Breast epithelium (tissue), 4 donors: Measurements from ENCODE around the gene GPR21. TPM values are rescaled to one million over a fixed set of nuclear protein-coding genes. Genes with fewer than 3 reads are reported as not detected.

Experiments used
- DNase-seq, 2 donors: peaks; one replicate each; pipeline ENCODE4 v3.0.0-alpha.2; 2019; ENCODE audit warnings: low spot score in 2 of 2
- H3K27ac ChIP-seq, 2 donors: fragments of 200-600 bp; sonication (generic) in 1 of 2; one replicate each; pipeline ENCODE4 v1.5.1; 2016 to 2019; ENCODE audit warnings: mild to moderate bottlenecking in 1 of 2
- H3K27me3 ChIP-seq, 2 donors: fragments of 200-600 bp; sonication (generic) in 1 of 2; one replicate each; pipeline versions ENCODE4 v1.5.1 to v1.6.0; 2017 to 2019; ENCODE audit warnings: control low read depth in 1 of 2, mild to moderate bottlenecking in 1 of 2
- H3K36me3 ChIP-seq: fragments of 200-600 bp; one replicate; pipeline ENCODE4 v1.5.1; 2019
- H3K4me1 ChIP-seq, 2 donors: fragments of 200-600 bp; sonication (generic); one replicate each; pipeline ENCODE4 v1.5.1; 2016 to 2019; ENCODE audit warnings: control low read depth in 1 of 2
- H3K4me3 ChIP-seq, 3 donors: fragments of 200-600 bp; sonication (generic); 1 replicate in 2 of 3; 2 replicates in 1 of 3; pipeline ENCODE4 v1.5.1; 2016 to 2019; ENCODE audit warnings: mild to moderate bottlenecking in 3 of 3, moderate library complexity in 2 of 3
- H3K9me3 ChIP-seq, 2 donors: fragments of 200-600 bp; sonication (generic) in 1 of 2; one replicate each; pipeline ENCODE4 v1.5.1; 2016 to 2019; ENCODE audit warnings: control low read depth in 1 of 2
- POLR2A ChIP-seq: fragments of 450-650 bp; IDR thresholded peaks from one replicate; pipeline ENCODE4 v1.6.1; 2016; ENCODE audit warnings: antibody characterized with exemption, mild to moderate bottlenecking, moderate library complexity
- POLR2AphosphoS5 ChIP-seq, 3 donors: sonication (generic); formaldehyde crosslinking; IDR thresholded peaks; one replicate each; pipeline ENCODE4 v1.6.1; 2017; ENCODE audit warnings: antibody characterized with exemption in 3 of 3
- intact Hi-C: fragments of 100-400 bp; cut with DNase I; formaldehyde crosslinking; loops from one replicate; pipeline ENCODE4 v1.15.1; 2023; ENCODE audit warnings: low total_unique reads
- total RNA-seq, 3 donors: library from RNA; depleted of rRNA; stranded (reverse); fragments of >200 nt; gene quantifications; one replicate each; pipeline ENCODE4 v1.1.0, GENCODE V29; 2016
- TF ChIP-seq, protein P1 (sequence below), 3 donors: fragments of 450-650 bp; IDR thresholded peaks; one replicate each; pipeline ENCODE4 v1.5.1; 2016 to 2017; ENCODE audit warnings: antibody characterized with exemption in 3 of 3, mild to moderate bottlenecking in 3 of 3, moderate library complexity in 3 of 3

Gene GPR21
- total RNA-seq, 3 donors from 2014 or later: 3.3 to 6.7 TPM; not detected in 1

DNA sequence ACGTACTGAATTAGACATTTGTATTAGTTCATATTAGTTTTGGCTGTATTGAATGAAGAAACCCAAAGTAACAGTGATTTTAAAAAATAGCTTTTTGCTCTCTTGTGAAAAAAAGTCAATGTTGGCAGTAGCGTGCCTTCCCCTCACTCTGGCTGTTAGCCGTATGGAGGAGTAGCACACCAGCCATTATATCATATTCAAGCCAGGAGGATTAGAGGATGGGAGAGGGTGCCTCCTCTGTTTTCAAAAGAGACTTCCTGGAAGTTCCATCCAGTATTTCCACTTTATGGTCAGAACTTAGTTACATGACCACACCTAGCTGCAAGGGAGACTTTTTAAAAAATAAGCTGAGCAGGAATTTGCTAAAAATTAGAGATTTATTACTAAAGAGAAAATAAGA lies 41.2 kb downstream of the GPR21 start:
- Histone ChIP-seq H3K36me3 (no peaks in the 10 kb centered on the region), H3K27ac (no peak overlapping the region), H3K27me3 (no peaks in the 10 kb centered on the region), H3K4me3 (no peak overlapping the region), H3K9me3 (no peaks in the 10 kb centered on the region), H3K4me1 (no peaks in the 10 kb centered on the region)
- no peak for DNase-seq
- TF ChIP-seq, protein P1, sequence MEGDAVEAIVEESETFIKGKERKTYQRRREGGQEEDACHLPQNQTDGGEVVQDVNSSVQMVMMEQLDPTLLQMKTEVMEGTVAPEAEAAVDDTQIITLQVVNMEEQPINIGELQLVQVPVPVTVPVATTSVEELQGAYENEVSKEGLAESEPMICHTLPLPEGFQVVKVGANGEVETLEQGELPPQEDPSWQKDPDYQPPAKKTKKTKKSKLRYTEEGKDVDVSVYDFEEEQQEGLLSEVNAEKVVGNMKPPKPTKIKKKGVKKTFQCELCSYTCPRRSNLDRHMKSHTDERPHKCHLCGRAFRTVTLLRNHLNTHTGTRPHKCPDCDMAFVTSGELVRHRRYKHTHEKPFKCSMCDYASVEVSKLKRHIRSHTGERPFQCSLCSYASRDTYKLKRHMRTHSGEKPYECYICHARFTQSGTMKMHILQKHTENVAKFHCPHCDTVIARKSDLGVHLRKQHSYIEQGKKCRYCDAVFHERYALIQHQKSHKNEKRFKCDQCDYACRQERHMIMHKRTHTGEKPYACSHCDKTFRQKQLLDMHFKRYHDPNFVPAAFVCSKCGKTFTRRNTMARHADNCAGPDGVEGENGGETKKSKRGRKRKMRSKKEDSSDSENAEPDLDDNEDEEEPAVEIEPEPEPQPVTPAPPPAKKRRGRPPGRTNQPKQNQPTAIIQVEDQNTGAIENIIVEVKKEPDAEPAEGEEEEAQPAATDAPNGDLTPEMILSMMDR (IDR thresholded peaks at IDR 0.05): no peak
- TF ChIP-seq POLR2A (no peak), POLR2AphosphoS5 (IDR thresholded peaks at IDR 0.05) (no peak)
- intact Hi-C loops: no loop called here

DNA sequence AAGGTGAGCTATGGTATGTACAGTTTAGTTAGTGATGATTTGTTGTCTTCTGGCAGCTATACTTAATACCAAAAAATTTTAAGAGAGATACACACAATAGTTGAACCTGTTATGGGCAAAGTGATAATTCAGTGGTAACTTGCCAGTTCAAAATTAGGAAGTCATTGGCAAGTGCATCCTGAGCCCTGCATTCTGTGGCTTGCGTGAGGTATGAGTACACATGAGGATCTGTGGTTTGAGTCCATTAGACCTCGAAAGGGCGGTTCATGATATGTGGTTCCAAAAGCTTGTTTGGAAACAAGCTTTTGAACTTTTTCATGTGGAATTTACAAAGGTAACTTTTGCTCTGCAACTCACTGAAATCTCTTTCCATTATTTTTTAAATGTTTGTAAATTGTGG lies 47.0 kb downstream of the GPR21 start:
- TF ChIP-seq, protein P1 (IDR thresholded peaks at IDR 0.05): no peak
- TF ChIP-seq POLR2A (no peak), POLR2AphosphoS5 (IDR thresholded peaks at IDR 0.05) (no peak)
- intact Hi-C loops: no loop called here
- Histone ChIP-seq H3K4me3 (no peak overlapping the region), H3K36me3 (no peaks in the 10 kb centered on the region), H3K9me3 (no peaks in the 10 kb centered on the region), H3K27me3 (no peaks in the 10 kb centered on the region), H3K4me1 (no peaks in the 10 kb centered on the region), H3K27ac (no peak overlapping the region)
- DNase-seq: no peak

DNA sequence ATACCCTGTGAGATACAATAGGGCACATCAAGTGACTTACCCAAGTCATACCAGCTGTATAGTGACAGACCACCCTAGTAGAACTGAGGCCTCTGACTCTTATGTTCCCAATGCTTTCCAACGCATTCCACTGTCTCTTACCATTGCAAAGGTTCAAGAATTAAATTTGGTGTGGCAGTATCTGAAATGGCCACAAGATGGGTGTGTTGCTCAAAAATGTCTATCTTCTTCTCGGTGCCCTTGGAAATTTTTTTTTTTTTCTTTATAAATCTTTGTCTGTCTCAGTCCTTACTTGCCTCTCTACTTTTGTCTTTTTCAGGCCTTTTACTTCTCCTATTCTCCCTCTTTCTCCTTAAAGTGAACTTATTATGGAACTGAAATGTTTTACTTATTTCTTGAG lies 48.4 kb downstream of the GPR21 start:
- intact Hi-C loops: no loop called here
- no peak overlapping the region for H3K27ac ChIP-seq
- no peaks in the 10 kb centered on the region for H3K27me3 ChIP-seq
- no peaks in the 10 kb centered on the region for H3K9me3 ChIP-seq
- no peak for DNase-seq
- no peaks in the 10 kb centered on the region for H3K36me3 ChIP-seq
- TF ChIP-seq, protein P1 (IDR thresholded peaks at IDR 0.05): peak; percentile 20 to 56 (median 46)
- TF ChIP-seq POLR2A: no peak
- H3K4me1 ChIP-seq: no peaks in the 10 kb centered on the region
- H3K4me3 ChIP-seq: no peak overlapping the region

DNA sequence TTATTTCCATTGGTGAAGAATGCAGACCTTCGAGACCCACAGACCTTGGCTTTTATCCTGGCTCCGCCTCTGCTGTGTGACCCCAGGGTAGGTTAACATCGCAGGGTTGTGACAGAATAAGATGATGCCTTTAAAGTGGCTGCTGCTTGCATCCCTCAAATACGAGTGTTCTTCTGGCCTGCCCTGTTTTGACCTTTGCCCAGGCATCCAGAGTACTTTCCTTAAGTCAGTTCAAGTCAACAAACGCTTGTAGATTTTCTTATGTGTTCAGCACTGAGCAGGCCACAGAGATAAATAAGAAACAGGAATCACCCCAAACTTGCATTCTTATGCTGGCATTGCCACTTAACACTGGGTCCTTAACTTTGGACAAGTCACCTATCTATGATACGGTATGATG lies 50.2 kb downstream of the GPR21 start:
- TF ChIP-seq POLR2AphosphoS5 (IDR thresholded peaks at IDR 0.05): no peak
- TF ChIP-seq, protein P1 (IDR thresholded peaks at IDR 0.05): no peak
- TF ChIP-seq POLR2A: no peak
- no peak overlapping the region for H3K27ac ChIP-seq
- H3K9me3 ChIP-seq: no peaks in the 10 kb centered on the region
- no peaks in the 10 kb centered on the region for H3K4me1 ChIP-seq
- H3K4me3 ChIP-seq: no peak overlapping the region
- H3K36me3 ChIP-seq: no peaks in the 10 kb centered on the region
- intact Hi-C loops: no loop called here
- no peak for DNase-seq
- no peaks in the 10 kb centered on the region for H3K27me3 ChIP-seq

DNA sequence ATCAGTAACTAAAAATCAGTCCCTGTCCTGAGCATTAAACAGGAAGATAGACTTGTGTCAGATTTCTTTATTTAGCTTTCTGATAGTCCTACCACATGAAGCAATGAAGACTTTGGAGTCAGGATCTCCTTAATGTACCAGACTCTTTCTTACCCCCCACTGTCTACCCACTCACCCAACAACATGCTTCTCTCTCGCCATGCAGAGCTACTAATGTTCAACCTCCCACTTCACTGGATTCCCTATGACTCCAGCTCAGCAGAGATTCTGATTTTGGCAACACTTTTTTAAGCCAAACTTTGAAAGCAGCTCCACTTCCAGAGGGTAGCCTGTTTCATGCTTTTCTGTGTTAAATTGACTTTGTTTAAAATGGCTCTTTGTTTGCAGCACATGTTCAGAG lies 50.8 kb downstream of the GPR21 start:
- H3K36me3 ChIP-seq: no peaks in the 10 kb centered on the region
- H3K27me3 ChIP-seq: no peaks in the 10 kb centered on the region
- no peak for DNase-seq
- intact Hi-C loops: no loop called here
- no peak overlapping the region for H3K27ac ChIP-seq
- no peak overlapping the region for H3K4me3 ChIP-seq
- H3K9me3 ChIP-seq: no peaks in the 10 kb centered on the region
- TF ChIP-seq, protein P1 (IDR thresholded peaks at IDR 0.05): no peak
- TF ChIP-seq POLR2A: no peak
- no peaks in the 10 kb centered on the region for H3K4me1 ChIP-seq

Other genes with a start within 250 kb of the GPR21 start
- gene OR5C1, start 244.7 kb upstream of the GPR21 start, total RNA-seq: not detected
- gene OR1K1, start 233.5 kb upstream of the GPR21 start, total RNA-seq: not detected
- gene PDCL, start 205.1 kb upstream of the GPR21 start, total RNA-seq: 10 to 100 TPM; 14.2 to 24.9 (median 23.7) TPM
- gene RC3H2, start 128.3 kb upstream of the GPR21 start, total RNA-seq: 10 to 100 TPM; 38.6 to 44.6 (median 41.6) TPM
- gene ZBTB6, start 120.3 kb upstream of the GPR21 start, total RNA-seq: 10 to 100 TPM in 2 of 3 donors, 1 to 10 TPM in 1; 8.2 to 17.4 (median 11.1) TPM
- gene ZBTB26, start 102.2 kb upstream of the GPR21 start, total RNA-seq: 10 to 100 TPM in 1 of 3 donors, 1 to 10 TPM in 2; 6.7 to 12.0 (median 7.2) TPM
- gene RABGAP1, start 92.6 kb upstream of the GPR21 start, total RNA-seq: 10 to 100 TPM; 49.1 to 93.4 (median 77.7) TPM
- gene STRBP, start 234.9 kb downstream of the GPR21 start, total RNA-seq: 10 to 100 TPM in 2 of 3 donors, 1 to 10 TPM in 1; 8.0 to 37.0 (median 22.6) TPM